Measurements from ENCODE around the gene CFAP126. TPM values are rescaled to one million over a fixed set of nuclear protein-coding genes. Genes with fewer than 3 reads are reported as not detected.
"Not testable (repeated sequence)": the region's sequence is repeated elsewhere in the genome, so short reads cannot be mapped to it uniquely, and the experiment has no call there.

The CFAP126 gene
- polyA plus RNA-seq, 3 donors from 2014 or later, result not detected

GRCh38 chr1:161393151-161393550, 25.5 kb upstream of the CFAP126 start:
- no peak for DNase-seq
- Mint-ChIP-seq H3K9me3 (no peaks in the 10 kb centered on the region), H3K4me3 (no peak overlapping the region), H3K36me3 (no peaks in the 10 kb centered on the region), H3K4me1 (peaks cover 8 to 19% of the 10 kb centered on the region in 2 donors), H3K27me3 (ENCODE audit: low read depth in 3 of 3) (peaks cover 5 to 8% (median 5%) of the 10 kb centered on the region in 3 donors), H3K27ac (peak overlapping the region in 2 of 6 donors; percentile 14 to 25)

- peak overlapping the region in 2 of 6 donors; percentile 45 to 58 for H3K27ac Mint-ChIP-seq
Measured at GRCh38 chr1:161391611-161392010, 23.9 kb upstream of the CFAP126 start.

GRCh38 chr1:161391136-161391535, 23.5 kb upstream of the CFAP126 start:
- peaks cover 8 to 19% of the 10 kb centered on the region in 2 donors for H3K4me1 Mint-ChIP-seq
- peak overlapping the region in 5 of 6 donors; percentile 29 to 96 (median 85) for H3K27ac Mint-ChIP-seq
- peak overlapping the region; percentile 60 to 95 (median 92) for H3K4me3 Mint-ChIP-seq
- not testable (repeated sequence) for H3K9me3 Mint-ChIP-seq; DNase-seq; H3K27me3 Mint-ChIP-seq (ENCODE audit: low read depth in 3 of 3); H3K36me3 Mint-ChIP-seq

More at GRCh38 chr1:161391611-161392010, 23.9 kb upstream of the CFAP126 start:
- no peak for DNase-seq
- peaks cover 5 to 8% (median 6%) of the 10 kb centered on the region in 3 donors for H3K27me3 Mint-ChIP-seq (ENCODE audit: low read depth in 3 of 3)
- peaks cover 8 to 19% of the 10 kb centered on the region in 2 donors for H3K4me1 Mint-ChIP-seq
- H3K36me3 Mint-ChIP-seq, result no peaks in the 10 kb centered on the region
- peak overlapping the region in 2 of 5 donors; percentile 38 to 92 for H3K4me3 Mint-ChIP-seq
- no peaks in the 10 kb centered on the region for H3K9me3 Mint-ChIP-seq

- Mint-ChIP-seq H3K27me3 (ENCODE audit: low read depth in 3 of 3) (peaks cover 5 to 8% (median 6%) of the 10 kb centered on the region in 3 donors), H3K36me3 (no peaks in the 10 kb centered on the region), H3K9me3 (no peaks in the 10 kb centered on the region), H3K4me1 (peaks cover 8 to 19% of the 10 kb centered on the region in 2 donors), H3K27ac (peak overlapping the region; percentile 76 to 98 (median 96)), H3K4me3 (peak overlapping the region; percentile 92 to 95 (median 93))
- no peak for DNase-seq
Measured at GRCh38 chr1:161390559-161390858, 22.8 kb upstream of the CFAP126 start.

GRCh38 chr1:161389691-161390558, 22.2 kb upstream of the CFAP126 start:
- Mint-ChIP-seq H3K9me3 (no peaks in the 10 kb centered on the region), H3K27ac (peak overlapping the region; percentile 88 to 98 (median 96)), H3K27me3 (ENCODE audit: low read depth in 3 of 3) (peaks cover 5 to 8% (median 6%) of the 10 kb centered on the region in 3 donors), H3K36me3 (no peaks in the 10 kb centered on the region), H3K4me1 (peaks cover 8 to 19% of the 10 kb centered on the region in 2 donors), H3K4me3 (peak overlapping the region; percentile 92 to 95 (median 93))
- peak; percentile 92 to 95 (median 95) for DNase-seq

GRCh38 chr1:161389158-161389557, 21.5 kb upstream of the CFAP126 start:
- H3K27me3 Mint-ChIP-seq (ENCODE audit: low read depth in 3 of 3); DNase-seq; H3K9me3 Mint-ChIP-seq; H3K36me3 Mint-ChIP-seq: not testable (repeated sequence)
- H3K4me3 Mint-ChIP-seq, result peak overlapping the region; percentile 92 to 95 (median 93)
- peaks cover 8 to 19% of the 10 kb centered on the region in 2 donors for H3K4me1 Mint-ChIP-seq
- H3K27ac Mint-ChIP-seq, result peak overlapping the region; percentile 88 to 98 (median 96)

GRCh38 chr1:161388639-161389038, 21.0 kb upstream of the CFAP126 start:
- Mint-ChIP-seq H3K27ac (peak overlapping the region in 5 of 6 donors; percentile 93 to 98 (median 96)), H3K4me3 (peak overlapping the region; percentile 67 to 95 (median 92)), H3K4me1 (peaks cover 8 to 19% of the 10 kb centered on the region in 2 donors), H3K36me3 (no peaks in the 10 kb centered on the region), H3K27me3 (ENCODE audit: low read depth in 3 of 3) (peaks cover 4 to 7% (median 5%) of the 10 kb centered on the region in 3 donors), H3K9me3 (no peaks in the 10 kb centered on the region)
- DNase-seq, result no peak

GRCh38 chr1:161382214-161383019, 14.7 kb upstream of the CFAP126 start:
- H3K9me3 Mint-ChIP-seq, result no peaks in the 10 kb centered on the region
- no peak overlapping the region for H3K4me3 Mint-ChIP-seq

GRCh38 chr1:161381707-161382106, 14.0 kb upstream of the CFAP126 start:
- Mint-ChIP-seq H3K36me3 (no peaks in the 10 kb centered on the region), H3K27me3 (ENCODE audit: low read depth in 3 of 3) (peaks cover 0 to 1% (median 0%) of the 10 kb centered on the region in 3 donors), H3K9me3 (no peaks in the 10 kb centered on the region), H3K27ac (no peak overlapping the region), H3K4me1 (no peaks in the 10 kb centered on the region), H3K4me3 (no peak overlapping the region)
- no peak for DNase-seq

More at GRCh38 chr1:161382214-161383019, 14.7 kb upstream of the CFAP126 start:
- DNase-seq, result peak; percentile 47 to 55 (median 55)
- H3K27ac Mint-ChIP-seq, result no peak overlapping the region
- H3K36me3 Mint-ChIP-seq, result no peaks in the 10 kb centered on the region
- no peaks in the 10 kb centered on the region for H3K4me1 Mint-ChIP-seq
- peaks cover 0 to 4% (median 0%) of the 10 kb centered on the region in 3 donors for H3K27me3 Mint-ChIP-seq (ENCODE audit: low read depth in 3 of 3)

GRCh38 chr1:161379071-161379470, 11.4 kb upstream of the CFAP126 start:
- Mint-ChIP-seq H3K36me3 (no peaks in the 10 kb centered on the region), H3K27ac (no peak overlapping the region), H3K4me3 (no peak overlapping the region)

GRCh38 chr1:161378014-161378413, 10.3 kb upstream of the CFAP126 start:
- no peaks in the 10 kb centered on the region for H3K27me3 Mint-ChIP-seq (ENCODE audit: low read depth in 3 of 3)
- no peaks in the 10 kb centered on the region for H3K9me3 Mint-ChIP-seq
- H3K27ac Mint-ChIP-seq, result no peak overlapping the region
- no peak for DNase-seq
- H3K4me3 Mint-ChIP-seq, result no peak overlapping the region
- no peaks in the 10 kb centered on the region for H3K36me3 Mint-ChIP-seq
- no peaks in the 10 kb centered on the region for H3K4me1 Mint-ChIP-seq

More at GRCh38 chr1:161379071-161379470, 11.4 kb upstream of the CFAP126 start:
- H3K27me3 Mint-ChIP-seq (ENCODE audit: low read depth in 3 of 3), result peaks cover 0 to 1% (median 0%) of the 10 kb centered on the region in 3 donors
- H3K4me1 Mint-ChIP-seq, result no peaks in the 10 kb centered on the region
- no peak for DNase-seq
- H3K9me3 Mint-ChIP-seq, result no peaks in the 10 kb centered on the region

- no peaks in the 10 kb centered on the region for H3K4me1 Mint-ChIP-seq
- H3K4me3 Mint-ChIP-seq, result no peak overlapping the region
- H3K9me3 Mint-ChIP-seq, result no peaks in the 10 kb centered on the region
- no peaks in the 10 kb centered on the region for H3K27me3 Mint-ChIP-seq (ENCODE audit: low read depth in 3 of 3)
- peaks cover 0 to 2% (median 0%) of the 10 kb centered on the region in 3 donors for H3K36me3 Mint-ChIP-seq
- H3K27ac Mint-ChIP-seq, result no peak overlapping the region
- DNase-seq, result no peak
Measured at GRCh38 chr1:161374373-161374772, 6.7 kb upstream of the CFAP126 start.

GRCh38 chr1:161373442-161373841, 5.8 kb upstream of the CFAP126 start:
- Mint-ChIP-seq H3K27me3 (ENCODE audit: low read depth in 3 of 3) (no peaks in the 10 kb centered on the region), H3K4me3 (no peak overlapping the region), H3K36me3 (peaks cover 0 to 5% (median 0%) of the 10 kb centered on the region in 3 donors), H3K27ac (no peak overlapping the region), H3K4me1 (no peaks in the 10 kb centered on the region), H3K9me3 (no peaks in the 10 kb centered on the region)
- DNase-seq, result no peak

- Mint-ChIP-seq H3K36me3 (peaks cover 11 to 29% (median 17%) of the 10 kb centered on the region in 3 donors), H3K9me3 (no peaks in the 10 kb centered on the region), H3K27ac (peak overlapping the region in 1 of 6 donors; percentile 0), H3K27me3 (ENCODE audit: low read depth in 3 of 3) (no peaks in the 10 kb centered on the region), H3K4me1 (peaks cover 7 to 8% of the 10 kb centered on the region in 2 donors), H3K4me3 (no peak overlapping the region)
- DNase-seq, result no peak
Measured at GRCh38 chr1:161365207-161365606, 2.5 kb downstream of the CFAP126 start.

Measured in immature natural killer cell (primary cell).